Activated CD4-positive, alpha-beta T cell treated with anti-CD3 and anti-CD28 coated beads, Interleukin-2, amount 10 ng/mL, durations not matched to agents 7 days and 5 days (primary cell): ENCODE measurements around the gene CNTNAP3B. TPM values are rescaled to one million over a fixed set of nuclear protein-coding genes. Genes with fewer than 3 reads are reported as not detected.
"Not testable (repeated sequence)": the region's sequence is repeated elsewhere in the genome, so short reads cannot be mapped to it uniquely, and the experiment has no call there.

Experiments
- CTCF ChIA-PET: fragments of 350-600 bp; sonication (Branson Sonifier 250); formaldehyde crosslinking; loops from one replicate; lab custom pipeline; 2021; ENCODE audit warnings: antibody characterized with exemption; lab: Charles Lee
- POLR2A ChIA-PET: fragments of 350-600 bp; sonication (Branson Sonifier 250); formaldehyde crosslinking; loops from one replicate; lab custom pipeline; 2021; ENCODE audit warnings: antibody characterized with exemption; lab: Charles Lee
- DNase-seq: peaks from one replicate; pipeline ENCODE4 v3.0.0-alpha.2; 2020
- H3K27ac Mint-ChIP-seq: one replicate; pipeline ENCODE4 v1.8.0; 2021; ENCODE audit warnings: mild to moderate bottlenecking, moderate library complexity, mixed read lengths
- H3K27me3 Mint-ChIP-seq: one replicate; pipeline ENCODE4 v1.8.0; 2021; ENCODE audit warnings: mixed read lengths
- H3K36me3 Mint-ChIP-seq: one replicate; pipeline ENCODE4 v1.8.0; 2021; ENCODE audit warnings: low read depth, mixed read lengths
- H3K4me1 Mint-ChIP-seq: one replicate; pipeline ENCODE4 v1.8.0; 2021; ENCODE audit warnings: mixed read lengths
- H3K4me3 Mint-ChIP-seq: one replicate; pipeline ENCODE4 v1.8.0; 2021; ENCODE audit warnings: mild to moderate bottlenecking, moderate library complexity, mixed read lengths
- H3K9me3 Mint-ChIP-seq: one replicate; pipeline ENCODE4 v1.8.0; 2021; ENCODE audit warnings: mixed read lengths
- total RNA-seq, 2 experiments: library from RNA; stranded (reverse); gene quantifications; one replicate each; pipeline ENCODE4 v1.2.3, GENCODE V29; 2021

Gene CNTNAP3B
- not detected for total RNA-seq

GRCh38 chr9:42129073-42129729 lies at the start of gene CNTNAP3B:
Gene CNTNAP3B (minus strand): TSS chr9:42129426. CDS start chr9:42129094, 332 bp downstream.
- H3K36me3 Mint-ChIP-seq, H3K4me3 Mint-ChIP-seq, H3K4me1 Mint-ChIP-seq, DNase-seq, H3K27me3 Mint-ChIP-seq, H3K27ac Mint-ChIP-seq, POLR2A ChIA-PET, CTCF ChIA-PET, H3K9me3 Mint-ChIP-seq: not testable (repeated sequence)

GRCh38 chr9:42160299-42160698 lies 31.1 kb upstream of the CNTNAP3B start:
- POLR2A ChIA-PET, H3K27me3 Mint-ChIP-seq, CTCF ChIA-PET, H3K9me3 Mint-ChIP-seq, DNase-seq, H3K4me3 Mint-ChIP-seq, H3K27ac Mint-ChIP-seq, H3K36me3 Mint-ChIP-seq, H3K4me1 Mint-ChIP-seq: not testable (repeated sequence)

GRCh38 chr9:42127056-42127841 lies 2.0 kb downstream of the CNTNAP3B start:
- H3K9me3 Mint-ChIP-seq, H3K4me3 Mint-ChIP-seq, POLR2A ChIA-PET, CTCF ChIA-PET, H3K36me3 Mint-ChIP-seq, DNase-seq, H3K27ac Mint-ChIP-seq, H3K4me1 Mint-ChIP-seq, H3K27me3 Mint-ChIP-seq: not testable (repeated sequence)

DNA sequence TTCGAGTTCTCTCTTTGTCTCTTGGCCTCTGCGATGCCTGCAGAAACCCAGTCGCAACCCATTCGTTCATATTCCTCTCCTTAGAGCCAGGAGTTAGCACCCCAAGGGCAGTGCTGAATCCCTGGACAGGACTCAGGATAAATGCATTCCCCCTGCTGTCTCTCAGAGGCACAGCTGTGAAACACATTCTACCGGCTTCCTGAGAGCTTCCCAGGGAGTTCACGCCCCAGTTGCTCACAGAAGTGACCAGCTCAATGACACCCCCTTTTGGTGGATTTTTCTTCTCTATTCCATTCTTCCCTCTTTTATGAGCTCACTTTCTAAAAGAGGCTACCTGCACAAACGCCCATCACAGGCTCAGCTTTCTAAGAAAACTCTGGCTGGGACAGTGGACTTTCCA lies 8.2 kb downstream of the CNTNAP3B start:
- CTCF ChIA-PET, H3K27me3 Mint-ChIP-seq, H3K27ac Mint-ChIP-seq, H3K36me3 Mint-ChIP-seq, POLR2A ChIA-PET, H3K9me3 Mint-ChIP-seq, H3K4me1 Mint-ChIP-seq, DNase-seq, H3K4me3 Mint-ChIP-seq: not testable (repeated sequence)

GRCh38 chr9:42095929-42096328 lies 33.3 kb downstream of the CNTNAP3B start:
- H3K9me3 Mint-ChIP-seq, H3K4me3 Mint-ChIP-seq, H3K4me1 Mint-ChIP-seq, H3K27ac Mint-ChIP-seq, CTCF ChIA-PET, DNase-seq, POLR2A ChIA-PET, H3K36me3 Mint-ChIP-seq, H3K27me3 Mint-ChIP-seq: not testable (repeated sequence)

DNA sequence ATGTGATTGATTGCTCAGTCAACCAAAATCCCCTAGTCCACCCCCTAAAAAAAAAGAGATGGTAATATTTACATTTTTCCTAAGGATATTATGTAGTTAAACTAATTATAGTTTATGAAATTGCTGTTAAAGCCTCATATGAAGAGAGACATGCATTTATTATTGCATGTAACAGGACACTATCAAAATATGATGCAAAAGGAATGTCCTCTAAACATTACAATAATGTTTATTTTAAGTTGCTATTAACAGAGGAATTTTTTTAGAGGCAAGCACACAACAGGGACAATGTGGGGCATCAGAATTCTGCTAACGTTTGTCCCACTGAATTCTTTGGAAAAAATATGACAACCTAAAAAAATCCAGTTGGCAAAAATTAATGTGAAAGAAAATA lies 44.7 kb downstream of the CNTNAP3B start:
- H3K36me3 Mint-ChIP-seq, DNase-seq, H3K4me1 Mint-ChIP-seq, CTCF ChIA-PET, POLR2A ChIA-PET, H3K9me3 Mint-ChIP-seq, H3K27ac Mint-ChIP-seq, H3K4me3 Mint-ChIP-seq, H3K27me3 Mint-ChIP-seq: not testable (repeated sequence)

DNA sequence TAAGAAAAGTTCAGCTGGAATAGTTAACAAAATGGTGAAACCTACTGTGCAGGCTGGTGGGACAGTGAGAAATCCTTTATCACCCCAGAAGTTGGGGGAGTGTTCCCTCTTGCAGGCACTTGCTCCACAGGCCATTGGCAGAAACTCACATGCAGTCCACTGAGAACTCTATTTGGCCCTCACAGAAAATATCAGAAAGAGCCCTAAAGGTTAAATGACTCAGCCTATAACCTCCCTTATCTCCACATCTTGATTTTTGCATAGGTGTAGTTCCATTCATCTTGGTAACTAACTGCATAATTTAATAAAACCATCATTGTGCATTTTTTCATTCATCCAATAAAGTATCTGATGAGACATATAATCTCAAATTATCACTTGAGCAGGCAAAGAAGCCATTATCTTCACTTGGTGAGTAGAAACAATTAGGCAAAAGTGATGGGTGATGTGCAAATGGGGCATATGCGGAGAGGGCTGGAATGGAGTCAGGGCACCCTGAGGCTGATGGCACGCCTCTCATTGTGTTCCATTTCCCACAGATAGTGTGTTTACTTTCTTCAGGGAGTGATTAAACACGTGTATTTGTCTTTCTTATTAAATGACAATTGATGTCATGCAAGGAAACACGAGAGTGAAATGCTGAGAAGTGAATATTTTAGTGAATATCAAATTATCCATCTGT lies 45.2 kb downstream of the CNTNAP3B start:
- CTCF ChIA-PET, H3K36me3 Mint-ChIP-seq, H3K4me3 Mint-ChIP-seq, H3K9me3 Mint-ChIP-seq, DNase-seq, H3K4me1 Mint-ChIP-seq, H3K27me3 Mint-ChIP-seq, H3K27ac Mint-ChIP-seq, POLR2A ChIA-PET: not testable (repeated sequence)

- H3K4me1 Mint-ChIP-seq, CTCF ChIA-PET, DNase-seq, H3K27ac Mint-ChIP-seq, H3K4me3 Mint-ChIP-seq, H3K27me3 Mint-ChIP-seq, POLR2A ChIA-PET, H3K9me3 Mint-ChIP-seq, H3K36me3 Mint-ChIP-seq: not testable (repeated sequence)
Observed at GRCh38 chr9:42080376-42080775, 48.9 kb downstream of the CNTNAP3B start.

DNA sequence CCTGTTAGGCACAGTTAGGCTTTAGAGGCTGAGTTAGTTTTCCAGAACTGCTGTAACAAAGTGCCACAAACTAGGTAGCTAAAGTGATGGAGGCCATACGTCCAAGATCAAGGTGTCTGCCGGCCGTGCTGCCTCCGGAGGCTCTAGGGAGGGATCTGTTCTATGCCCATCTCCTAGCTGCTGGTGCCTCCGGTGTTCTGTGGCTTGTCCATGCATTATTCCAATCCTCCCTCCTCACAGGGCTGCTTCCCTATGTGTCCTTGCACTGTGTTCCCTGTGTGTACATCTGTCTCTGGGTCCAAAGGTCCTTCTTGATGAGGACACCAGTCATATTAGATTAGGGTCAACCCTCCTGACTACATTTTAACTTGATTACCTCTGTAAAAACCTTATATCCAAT lies 54.4 kb downstream of the CNTNAP3B start:
- H3K36me3 Mint-ChIP-seq, H3K9me3 Mint-ChIP-seq, H3K4me3 Mint-ChIP-seq, POLR2A ChIA-PET, H3K27me3 Mint-ChIP-seq, DNase-seq, H3K27ac Mint-ChIP-seq, H3K4me1 Mint-ChIP-seq, CTCF ChIA-PET: not testable (repeated sequence)

GRCh38 chr9:42071026-42071425 lies 58.2 kb downstream of the CNTNAP3B start:
- CTCF ChIA-PET: not testable (repeated sequence)

DNA sequence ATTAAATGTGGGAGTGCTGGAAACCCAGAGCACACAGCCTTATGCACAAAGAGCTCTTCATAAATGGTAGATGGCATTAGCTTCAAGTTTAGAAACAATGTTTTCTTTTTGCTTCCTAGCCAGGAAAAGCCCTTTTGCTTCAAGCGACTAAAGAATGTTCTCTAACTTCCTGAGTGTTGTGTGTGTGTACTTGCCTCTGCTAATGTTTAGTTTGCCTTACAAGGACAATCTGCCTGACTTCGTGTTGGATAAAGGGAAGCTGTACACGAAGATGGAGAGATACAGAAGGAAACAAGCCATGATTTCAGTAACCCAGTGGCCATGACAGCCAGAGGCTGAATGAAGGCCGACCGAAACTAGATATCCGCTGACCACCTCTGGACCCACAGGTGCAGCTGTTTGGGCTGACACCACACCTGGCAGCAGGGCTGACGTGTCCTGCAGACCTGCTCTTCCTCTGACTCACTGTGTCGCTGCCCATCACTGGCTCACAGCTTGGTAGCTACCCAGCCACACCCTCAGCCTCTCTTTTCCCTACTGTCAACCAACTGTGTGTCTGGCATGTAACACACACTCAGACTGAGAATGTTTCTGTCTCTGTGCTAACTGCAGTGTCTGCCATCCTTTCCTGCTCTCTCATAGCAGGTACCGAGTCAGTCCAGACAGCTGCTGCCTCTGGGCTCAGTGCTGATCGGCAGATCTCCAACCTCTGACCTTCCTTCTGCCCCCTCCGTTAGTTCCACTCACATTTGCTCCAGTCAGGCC lies 59.0 kb downstream of the CNTNAP3B start:
- H3K27me3 Mint-ChIP-seq, CTCF ChIA-PET, H3K4me1 Mint-ChIP-seq, DNase-seq, H3K4me3 Mint-ChIP-seq, H3K27ac Mint-ChIP-seq, H3K9me3 Mint-ChIP-seq, H3K36me3 Mint-ChIP-seq, POLR2A ChIA-PET: not testable (repeated sequence)

More at GRCh38 chr9:42071026-42071425, 58.2 kb downstream of the CNTNAP3B start:
- H3K27ac Mint-ChIP-seq, H3K4me1 Mint-ChIP-seq, H3K27me3 Mint-ChIP-seq, H3K4me3 Mint-ChIP-seq, H3K36me3 Mint-ChIP-seq, DNase-seq, POLR2A ChIA-PET, H3K9me3 Mint-ChIP-seq: not testable (repeated sequence)

DNA sequence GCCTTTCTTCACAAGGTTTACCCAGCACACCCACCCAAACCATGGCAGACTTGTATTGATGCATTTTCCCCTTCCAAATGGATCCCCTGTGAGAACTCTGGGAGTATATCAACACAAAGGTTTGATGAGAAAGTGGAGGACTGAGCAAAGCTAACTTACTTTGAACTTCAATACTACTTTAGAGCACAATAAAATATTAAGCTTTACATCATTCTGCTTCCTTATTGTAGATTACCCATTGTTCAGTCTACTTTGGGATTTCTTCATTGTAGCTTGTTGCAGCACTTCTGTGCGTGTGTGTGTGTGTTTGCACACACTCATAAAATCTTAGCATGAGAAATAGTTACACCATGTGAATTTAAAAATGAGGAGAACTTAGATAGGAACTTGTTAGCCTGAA lies 75.4 kb downstream of the CNTNAP3B start:
- POLR2A ChIA-PET: not testable (repeated sequence)

GRCh38 chr9:42050701-42051100 lies 78.5 kb downstream of the CNTNAP3B start:
- H3K36me3 Mint-ChIP-seq, CTCF ChIA-PET, H3K27ac Mint-ChIP-seq, H3K4me1 Mint-ChIP-seq, POLR2A ChIA-PET, H3K4me3 Mint-ChIP-seq, H3K9me3 Mint-ChIP-seq, DNase-seq, H3K27me3 Mint-ChIP-seq: not testable (repeated sequence)

More for the DNA sequence above, 75.4 kb downstream of the CNTNAP3B start:
- CTCF ChIA-PET, H3K27me3 Mint-ChIP-seq, DNase-seq, H3K27ac Mint-ChIP-seq, H3K36me3 Mint-ChIP-seq, H3K4me3 Mint-ChIP-seq, H3K9me3 Mint-ChIP-seq, H3K4me1 Mint-ChIP-seq: not testable (repeated sequence)
